HS-5 (cell line): ENCODE results near the gene PNKP.

Experiments used
- DNase-seq: peaks from one replicate; pipeline ENCODE4 v3.0.0-alpha.2; 2012; ENCODE audit warnings: low read depth

The PNKP gene

DNA sequence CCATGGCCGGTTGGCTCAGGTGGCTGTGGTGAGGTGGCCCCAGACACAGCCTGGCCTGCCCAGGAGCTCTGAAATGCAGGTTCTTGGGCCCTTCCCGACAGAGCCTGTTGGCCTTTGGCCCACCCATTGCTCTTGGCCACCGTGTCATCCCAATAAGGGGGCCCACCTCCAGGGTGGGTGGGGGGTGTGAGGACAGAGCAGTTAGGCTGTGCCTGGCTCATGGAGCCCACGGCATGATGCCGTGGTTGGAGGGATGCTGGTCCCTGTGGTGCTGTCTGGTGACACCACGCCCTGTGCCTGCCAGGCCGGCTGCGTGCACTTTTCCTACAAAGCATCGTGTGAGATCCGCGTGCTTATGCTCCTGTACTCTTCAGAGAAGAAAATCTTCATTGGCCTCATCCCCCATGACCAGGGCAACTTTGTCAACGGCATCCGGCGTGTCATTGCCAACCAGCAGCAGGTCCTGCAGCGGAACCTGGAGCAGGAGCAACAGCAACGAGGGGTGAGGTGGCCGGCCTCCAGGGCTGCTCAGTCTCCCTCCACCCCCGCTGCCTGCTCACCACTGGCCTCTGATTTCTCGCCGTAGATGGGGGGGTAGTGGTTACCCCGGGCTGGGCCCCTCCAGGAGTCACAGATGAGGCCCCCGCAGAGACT, 7.6 kb downstream of the PNKP start:
- no peak for DNase-seq

- DNase-seq: no peak
These were observed 9.0 kb downstream of the PNKP start for GRCh38 chr19:49858088-49858985.

- no peak for DNase-seq
These were observed 9.6 kb downstream of the PNKP start for GRCh38 chr19:49857838-49858087.

GRCh38 chr19:49857061-49857837, 10.1 kb downstream of the PNKP start:
- no peak for DNase-seq

- DNase-seq: no peak
These were observed 10.8 kb downstream of the PNKP start for GRCh38 chr19:49856574-49857021.

GRCh38 chr19:49855676-49856573, 11.5 kb downstream of the PNKP start:
- DNase-seq: no peak

- DNase-seq: no peak
These were observed 12.1 kb downstream of the PNKP start for GRCh38 chr19:49855277-49855675.

DNA sequence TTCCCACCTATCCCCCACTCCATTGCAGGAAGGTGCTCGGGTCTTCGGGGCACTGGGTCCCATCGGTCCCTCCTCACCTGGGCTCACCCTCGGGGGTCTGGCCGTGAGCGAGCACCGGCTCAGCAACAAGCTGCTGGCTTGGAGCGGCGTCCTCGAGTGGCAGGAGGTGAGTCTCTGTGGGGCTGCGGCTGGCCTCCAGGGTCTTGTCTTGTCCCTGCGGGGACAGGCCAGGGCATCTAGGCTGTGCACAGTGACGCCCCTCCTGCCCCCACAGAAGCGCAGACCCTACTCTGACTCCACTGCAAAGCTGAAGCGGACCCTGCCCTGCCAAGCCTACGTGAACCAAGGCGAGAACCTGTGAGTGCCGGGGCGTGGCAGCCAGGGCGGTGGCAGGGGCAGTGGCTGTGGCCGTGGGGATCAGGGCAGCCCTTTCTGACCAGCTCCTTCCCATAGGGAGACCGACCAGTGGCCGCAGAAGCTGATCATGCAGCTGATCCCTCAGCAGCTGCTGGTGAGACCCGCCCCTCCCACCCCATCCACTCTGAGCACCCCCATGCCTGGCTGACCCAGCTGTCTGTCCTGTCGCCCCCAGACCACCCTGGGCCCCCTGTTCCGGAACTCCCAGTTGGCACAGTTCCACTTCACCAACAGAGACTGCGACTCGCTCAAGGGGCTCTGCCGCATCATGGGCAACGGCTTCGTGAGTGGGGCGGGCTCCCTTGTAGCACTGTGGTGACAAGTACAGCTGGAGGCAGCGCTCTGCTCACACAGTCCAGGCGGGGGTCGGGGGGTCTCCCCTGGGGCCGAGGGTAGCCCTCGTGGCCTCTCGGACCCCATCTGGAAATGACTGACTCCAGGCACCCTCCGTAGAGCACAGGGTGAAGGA, 12.8 kb downstream of the PNKP start:
- DNase-seq: no peak

GRCh38 chr19:49853852-49854377, 13.5 kb downstream of the PNKP start:
- DNase-seq: no peak

GRCh38 chr19:49852631-49853126, 14.7 kb downstream of the PNKP start:
- no peak for DNase-seq

GRCh38 chr19:49851456-49852259, 15.7 kb downstream of the PNKP start:
- no peak for DNase-seq

- peak; percentile 47 for DNase-seq
These were observed 16.7 kb downstream of the PNKP start, which contains the start of gene PTOV1 for GRCh38 chr19:49850487-49851342. TSS of gene PTOV1 (plus strand) at chr19:49851159.

- DNase-seq: no peak
These were observed 17.2 kb downstream of the PNKP start for GRCh38 chr19:49850221-49850486.

DNA sequence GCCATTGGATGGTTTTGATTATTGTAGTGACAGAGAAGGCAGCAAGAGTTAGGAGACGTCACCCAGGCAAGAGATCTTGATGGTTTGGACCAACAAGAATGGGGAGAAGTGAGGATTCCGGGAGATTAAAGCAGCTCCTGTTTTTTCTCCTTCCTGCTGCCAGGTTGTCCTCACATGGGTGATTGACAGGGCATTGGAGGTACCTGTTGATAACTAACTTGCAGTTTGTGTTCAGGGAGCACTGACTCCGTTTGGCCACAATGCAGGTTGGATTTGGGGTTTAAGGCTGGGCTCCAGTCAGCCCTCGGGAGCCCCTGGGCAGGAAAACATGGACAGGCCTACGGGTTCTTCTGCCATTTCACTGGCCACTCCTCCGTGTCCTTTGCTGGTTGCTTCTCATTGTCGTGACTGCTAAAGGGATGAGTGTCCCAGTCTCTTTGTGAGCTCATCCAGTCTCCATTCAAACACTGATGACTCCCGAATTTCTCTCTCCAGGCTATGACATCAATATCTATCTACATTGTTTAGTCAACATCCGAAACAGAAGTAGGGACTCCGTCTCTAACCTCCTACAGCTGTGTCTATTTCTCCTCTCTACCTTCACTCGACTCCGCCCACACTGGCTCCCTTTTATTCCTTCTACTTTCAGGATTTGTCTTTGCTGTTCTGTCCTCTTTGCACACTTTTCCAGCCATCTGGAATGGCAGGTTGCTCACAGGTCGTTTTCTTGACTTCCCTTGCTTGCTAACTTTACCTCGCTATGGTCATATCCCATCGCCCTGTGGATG, 17.7 kb downstream of the PNKP start:
- no peak for DNase-seq

GRCh38 chr19:49848938-49849337, 18.4 kb downstream of the PNKP start:
- no peak for DNase-seq

DNA sequence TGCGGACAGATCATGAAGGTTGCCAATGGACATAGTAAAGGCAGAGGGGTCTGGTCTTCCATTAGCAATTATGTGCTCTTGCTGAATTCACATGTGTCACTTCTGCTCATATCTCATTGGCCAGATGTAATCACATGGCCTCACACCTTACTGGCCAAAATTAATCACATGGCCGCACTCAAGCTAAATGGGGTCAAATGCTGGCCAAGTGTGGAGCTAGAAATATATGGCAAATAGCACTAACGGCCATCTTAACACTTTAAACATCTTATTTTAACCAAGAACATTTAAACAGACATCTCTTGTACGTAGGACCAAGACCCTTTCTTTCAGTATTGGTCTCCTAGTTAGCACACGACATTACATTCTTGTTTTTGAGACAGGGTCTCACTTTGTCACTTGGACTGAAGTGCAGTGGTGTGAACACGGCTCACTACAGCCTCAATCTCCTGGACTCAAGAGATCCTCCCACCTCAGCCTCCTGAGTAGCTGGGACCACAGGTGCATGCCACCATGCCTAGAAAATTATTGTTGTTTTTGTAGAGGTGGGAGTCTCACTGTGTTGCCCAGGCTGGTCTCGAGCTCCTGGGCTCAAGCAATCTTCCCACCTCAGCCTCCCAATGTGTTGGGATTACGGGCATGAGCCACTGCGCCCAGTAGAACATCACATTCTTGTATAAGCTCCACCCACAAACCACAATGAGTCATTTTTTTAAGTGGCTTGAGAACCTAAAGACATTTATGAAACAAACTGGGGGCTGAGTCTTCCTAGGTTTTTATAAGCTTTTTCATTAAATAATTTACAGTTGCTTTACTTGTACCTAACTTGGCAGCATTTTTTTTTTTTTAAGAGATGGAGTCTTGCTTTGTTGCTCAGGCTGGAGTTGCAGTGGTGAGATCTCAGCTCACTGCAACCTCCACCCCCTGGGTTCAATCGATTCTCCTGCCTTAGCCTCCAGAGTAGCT, 19.4 kb downstream of the PNKP start:
- peak; percentile 75 for DNase-seq

- DNase-seq: no peak
These were observed 21.0 kb downstream of the PNKP start for GRCh38 chr19:49846408-49846807.
